Retina (tissue), 1 donor: Measurements from ENCODE around the gene TRAPPC13.
A peak's percentile ranks its signal among the peaks of the same experiment; 100 is the strongest.
"Not testable (repeated sequence)": the region's sequence is repeated elsewhere in the genome, so short reads cannot be mapped to it uniquely, and the experiment has no call there.

ENCODE experiments used
- DNase-seq: peaks from one replicate; pipeline ENCODE4 v3.0.0-alpha.2; 2016

The TRAPPC13 gene, protein sequence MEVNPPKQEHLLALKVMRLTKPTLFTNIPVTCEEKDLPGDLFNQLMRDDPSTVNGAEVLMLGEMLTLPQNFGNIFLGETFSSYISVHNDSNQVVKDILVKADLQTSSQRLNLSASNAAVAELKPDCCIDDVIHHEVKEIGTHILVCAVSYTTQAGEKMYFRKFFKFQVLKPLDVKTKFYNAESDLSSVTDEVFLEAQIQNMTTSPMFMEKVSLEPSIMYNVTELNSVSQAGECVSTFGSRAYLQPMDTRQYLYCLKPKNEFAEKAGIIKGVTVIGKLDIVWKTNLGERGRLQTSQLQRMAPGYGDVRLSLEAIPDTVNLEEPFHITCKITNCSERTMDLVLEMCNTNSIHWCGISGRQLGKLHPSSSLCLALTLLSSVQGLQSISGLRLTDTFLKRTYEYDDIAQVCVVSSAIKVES

DNA sequence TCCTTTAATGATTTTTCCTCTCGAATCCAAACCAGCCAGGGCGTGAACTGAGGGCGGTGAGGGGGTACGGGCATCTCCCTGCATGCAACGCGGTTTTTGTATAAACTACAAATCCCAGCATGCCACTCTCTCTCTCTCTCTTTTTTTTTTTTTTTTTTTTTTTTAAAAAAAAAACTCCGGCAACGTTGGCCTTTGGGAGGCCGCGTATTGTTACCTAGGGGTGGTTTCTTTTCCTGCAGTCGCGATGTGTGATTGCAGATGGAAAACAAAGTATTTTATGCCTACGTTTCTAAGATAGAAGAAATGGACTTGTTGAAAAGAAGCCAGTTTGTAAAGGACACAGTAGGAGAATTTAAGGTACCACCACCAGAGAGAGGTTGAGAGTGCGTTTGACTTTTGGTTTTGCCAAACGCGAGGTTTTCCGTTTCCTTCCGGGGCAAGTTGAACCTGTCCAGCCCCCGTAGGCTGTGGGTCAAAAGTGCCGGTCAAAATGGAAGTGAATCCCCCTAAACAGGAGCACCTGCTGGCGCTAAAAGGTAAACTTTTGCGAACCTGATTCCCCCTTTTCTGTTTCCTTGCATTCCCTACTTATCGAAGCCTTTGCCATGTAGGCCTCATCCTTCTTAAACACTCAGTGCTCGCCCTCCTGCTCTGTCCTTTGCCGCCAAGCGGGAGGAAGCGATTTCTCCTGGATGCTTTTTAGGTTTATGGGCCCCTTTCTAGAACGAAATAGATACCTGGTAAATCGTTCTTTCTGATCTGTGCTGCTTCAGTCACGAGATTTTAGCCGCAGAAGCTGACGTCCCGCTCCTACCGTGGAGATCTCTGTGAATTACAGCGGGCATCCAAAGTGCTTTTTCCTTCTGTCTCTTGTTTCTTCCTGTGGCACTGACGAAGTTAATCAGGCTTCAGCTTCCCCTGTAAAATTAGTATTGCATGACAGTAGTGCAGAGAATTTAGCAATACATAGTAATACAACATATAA lies at the start of gene TRAPPC13, which contains the start of gene SHLD3:
TSS of gene TRAPPC13 (plus strand) at position 457 of the 985 bp plus-strand sequence. CDS start at position 491, 34 bp downstream.
TSS of gene SHLD3 (plus strand) at position 457 of the 985 bp plus-strand sequence. CDS start 4,561 bp downstream, outside the sequence.
- peak; percentile 99 for DNase-seq

DNA sequence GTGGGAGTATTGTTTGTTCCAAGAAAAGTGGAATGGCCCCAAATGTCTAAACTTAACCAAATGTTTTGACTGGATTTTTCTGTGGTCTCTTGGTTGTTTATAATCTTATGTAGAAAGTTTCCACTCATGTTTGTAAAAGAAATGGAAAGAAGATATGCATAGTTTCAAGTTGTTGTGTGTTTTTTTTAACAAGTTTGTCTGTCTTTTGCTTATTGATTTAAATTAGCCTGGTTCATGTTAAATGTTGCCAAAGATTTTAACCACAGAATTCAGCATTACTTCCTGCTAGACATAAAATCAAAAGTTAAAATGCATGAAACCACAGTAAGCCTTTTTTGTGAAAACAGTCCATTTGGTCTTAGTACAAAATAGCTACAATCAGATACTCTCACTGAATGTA lies 47.7 kb upstream of the TRAPPC13 start:
- no peak for DNase-seq

DNA sequence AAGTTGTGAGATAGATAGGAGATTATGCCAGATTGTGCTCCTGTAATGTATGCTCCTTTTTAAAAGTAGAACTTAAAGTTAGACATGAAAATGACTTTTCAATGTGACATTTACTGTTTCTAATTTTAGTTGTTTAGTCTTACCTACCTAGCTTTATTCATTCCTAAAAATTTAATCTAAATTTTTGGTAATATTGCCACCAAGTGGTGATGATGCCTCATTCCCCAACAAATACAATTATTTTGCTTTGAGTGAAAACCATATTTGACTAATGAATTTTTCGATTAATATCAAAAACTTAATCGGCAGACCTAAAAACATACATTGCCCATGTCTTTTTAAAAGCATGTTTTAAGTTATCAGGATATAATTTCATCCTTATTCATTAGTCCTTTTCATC lies 36.1 kb upstream of the TRAPPC13 start:
- DNase-seq = no peak

DNA sequence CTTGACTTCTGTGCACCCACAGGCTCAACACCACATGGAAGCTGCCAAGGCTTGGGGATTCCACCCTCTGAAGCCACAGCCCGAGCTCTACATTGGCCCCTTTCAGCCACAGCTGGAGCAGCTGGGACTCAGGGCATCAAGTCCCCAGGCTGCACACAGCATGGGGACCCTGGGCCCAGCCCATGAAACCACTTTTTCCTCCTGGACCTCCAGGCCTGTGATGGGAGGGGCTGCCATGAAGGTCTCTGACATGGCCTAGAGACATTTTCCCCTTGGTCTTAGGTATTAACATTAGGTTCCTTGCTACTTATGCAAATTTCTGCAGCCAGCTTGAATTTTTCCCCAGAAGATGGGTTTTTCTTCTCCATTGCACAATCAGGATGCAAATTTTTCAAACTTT lies 23.1 kb upstream of the TRAPPC13 start:
- DNase-seq = not testable (repeated sequence)

DNA sequence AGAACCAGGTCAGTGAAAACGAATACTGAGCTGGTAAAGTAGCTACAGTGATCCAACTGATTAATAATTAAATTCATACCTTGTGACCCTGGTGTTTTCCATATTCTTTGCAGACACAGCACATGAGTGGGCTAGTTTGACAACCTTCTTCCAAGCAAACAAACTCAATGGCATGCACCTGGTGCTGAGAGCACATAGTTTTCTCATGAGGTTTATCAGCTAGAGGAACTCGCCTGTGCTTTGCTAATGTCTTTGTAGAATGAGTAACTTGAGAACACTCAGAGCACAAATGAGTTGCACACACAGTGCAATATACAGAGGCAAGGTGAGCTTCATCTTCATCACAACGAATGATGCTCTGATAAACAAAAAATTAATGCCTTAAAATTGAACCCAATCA lies 13.3 kb upstream of the TRAPPC13 start:
- DNase-seq = no peak

DNA sequence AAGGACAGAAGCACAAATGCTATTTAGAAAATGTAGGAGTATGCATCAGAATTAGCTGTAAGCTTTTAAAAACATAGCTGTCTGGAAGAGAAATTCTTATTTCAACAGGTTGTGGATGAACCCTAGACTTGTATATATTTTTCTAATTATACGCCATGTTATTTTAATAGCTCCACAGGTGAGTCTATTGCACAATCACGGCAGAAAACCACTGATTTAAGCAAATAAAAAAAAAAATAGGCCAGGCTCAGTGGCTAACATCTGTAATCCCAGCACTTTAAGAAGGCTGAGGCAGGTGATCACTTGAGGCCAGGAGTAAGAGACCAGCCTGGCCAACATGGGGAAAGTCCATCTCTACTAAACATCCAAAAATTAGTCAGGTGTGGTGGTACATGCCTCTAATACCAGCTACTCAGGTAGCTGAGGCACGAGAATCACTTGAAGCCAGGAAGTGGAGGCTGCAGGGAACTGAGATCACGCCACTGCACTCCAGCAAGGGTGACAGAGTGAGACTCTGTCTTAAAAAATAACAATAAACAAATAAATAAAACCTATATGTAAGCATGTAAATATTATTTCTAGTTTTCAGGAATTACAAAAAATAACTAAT lies 12.4 kb upstream of the TRAPPC13 start:
- DNase-seq = no peak

DNA sequence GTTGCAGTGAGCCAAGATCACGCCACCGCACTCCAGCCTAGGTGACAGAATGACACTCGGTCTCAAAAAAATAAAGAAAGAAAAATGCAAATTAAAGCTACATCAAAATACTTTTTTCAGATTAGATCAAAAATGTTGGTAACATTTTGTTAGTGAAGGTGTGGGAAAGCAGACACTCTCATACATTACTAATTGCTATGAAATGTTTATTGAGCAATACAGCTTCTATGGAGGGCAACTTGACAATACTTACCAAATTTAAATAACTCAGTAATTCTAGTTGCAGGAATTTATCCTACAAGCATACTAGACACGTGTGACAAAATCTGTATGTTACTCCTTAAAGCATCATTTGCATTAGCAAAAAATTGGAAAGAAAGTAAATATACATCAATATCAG lies 4.8 kb upstream of the TRAPPC13 start:
- DNase-seq = no peak

DNA sequence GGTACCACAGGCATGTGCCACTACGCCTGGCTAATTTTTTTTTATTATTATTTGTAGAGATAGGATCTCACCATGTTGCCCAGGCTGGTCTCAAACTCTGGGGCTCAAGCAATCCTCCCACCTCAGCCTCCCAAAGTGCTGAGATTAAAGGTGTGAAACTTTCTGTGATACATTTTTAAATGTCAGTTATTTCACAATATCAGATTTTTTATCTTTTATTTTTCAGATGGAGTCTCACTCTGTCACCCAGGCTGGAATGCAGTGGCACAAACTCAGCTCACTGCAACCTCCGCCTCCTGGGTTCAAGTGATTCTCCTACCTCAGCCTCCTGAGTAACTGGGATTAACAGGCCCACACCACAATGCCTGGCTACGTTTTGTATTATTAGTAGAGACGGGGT lies 2.9 kb upstream of the TRAPPC13 start:
- not testable (repeated sequence) for DNase-seq

DNA sequence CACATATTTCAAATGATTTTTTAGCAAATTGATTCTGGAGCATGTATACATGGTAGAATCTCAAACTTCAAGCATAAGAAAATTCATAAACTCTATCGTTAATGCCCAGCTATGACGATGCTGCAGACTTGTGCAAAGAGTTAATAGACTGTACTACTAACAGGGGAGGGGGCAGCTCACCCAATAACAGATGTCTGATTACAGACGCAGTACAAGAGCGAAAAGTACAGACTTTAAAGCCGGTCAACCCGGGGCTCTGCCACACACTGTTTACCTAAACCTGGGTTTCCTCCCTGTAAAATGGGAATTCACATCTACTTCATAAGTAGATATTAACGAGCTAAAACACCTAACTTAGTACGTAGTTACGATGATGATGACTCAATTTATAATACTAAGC lies 1.3 kb upstream of the TRAPPC13 start:
- DNase-seq = no peak

DNA sequence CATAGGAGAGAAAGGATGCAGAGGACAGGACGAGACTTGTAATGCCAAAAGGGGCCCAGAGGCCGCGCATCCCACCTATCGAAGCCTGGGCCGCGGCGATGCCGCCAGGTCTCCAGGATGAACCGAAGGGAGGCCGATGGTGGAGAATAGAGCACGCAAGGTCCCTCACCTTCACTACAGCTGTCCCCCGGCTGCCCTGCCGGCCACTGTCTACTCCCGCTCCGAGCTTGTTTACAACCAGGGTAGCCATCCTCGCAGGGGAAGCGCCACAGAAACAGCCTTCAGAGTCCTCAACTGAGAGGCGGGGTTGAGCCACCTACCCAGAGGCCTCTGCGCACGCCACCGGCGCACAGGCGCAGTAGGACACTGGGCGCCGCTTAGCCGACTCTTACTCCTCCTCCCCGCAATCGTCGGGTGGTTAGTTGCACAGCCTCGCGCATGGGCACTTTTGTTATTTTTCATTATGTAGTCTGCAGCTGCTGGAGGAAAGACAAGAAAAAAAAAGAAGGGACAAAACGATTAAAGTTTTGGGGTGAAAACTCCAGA lies 729 bp upstream of the TRAPPC13 start, which contains the start of gene TRIM23:
TSS of gene TRIM23 (minus strand) at position 309 of the 546 bp plus-strand sequence. CDS start at position 250, 59 bp downstream.
- DNase-seq = peak; percentile 98

DNA sequence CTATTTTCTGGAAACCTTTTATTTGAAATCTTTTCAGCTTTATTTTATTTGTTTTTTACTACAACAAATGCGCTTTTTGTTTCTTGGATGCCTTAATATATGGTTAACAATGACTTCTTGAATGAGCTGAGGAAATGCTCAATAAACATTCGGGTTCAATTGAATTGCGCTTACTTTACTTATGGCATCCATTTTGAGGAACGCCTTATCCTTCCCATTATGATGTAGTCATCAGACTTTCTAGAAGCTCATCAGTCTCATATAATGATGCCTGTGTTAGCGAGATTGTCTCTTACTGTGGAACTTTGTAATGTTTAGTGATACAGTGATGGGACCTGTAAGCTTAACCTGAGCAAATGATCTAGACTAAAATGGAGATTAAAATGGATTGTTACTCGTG lies 916 bp downstream of the TRAPPC13 start:
- peak; percentile 1 for DNase-seq

DNA sequence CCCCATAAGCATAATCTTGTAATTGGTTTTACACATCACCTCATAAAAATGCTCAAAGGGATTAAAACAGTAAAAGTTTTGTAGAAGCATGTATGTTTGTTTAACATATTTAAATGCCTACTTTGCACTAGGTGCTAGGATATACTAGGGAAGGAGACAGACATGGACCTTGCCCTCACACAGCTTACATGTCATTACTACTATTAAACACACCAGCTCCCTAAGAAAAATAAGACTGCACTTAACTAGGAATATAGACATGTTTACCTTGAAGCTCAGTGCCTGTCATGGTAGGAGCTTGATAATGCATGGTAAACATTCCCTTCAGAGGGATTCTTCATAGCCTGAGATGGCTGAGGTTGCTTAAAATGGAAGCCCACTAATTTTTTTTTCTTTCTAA lies 6.2 kb downstream of the TRAPPC13 start:
- DNase-seq = no peak

DNA sequence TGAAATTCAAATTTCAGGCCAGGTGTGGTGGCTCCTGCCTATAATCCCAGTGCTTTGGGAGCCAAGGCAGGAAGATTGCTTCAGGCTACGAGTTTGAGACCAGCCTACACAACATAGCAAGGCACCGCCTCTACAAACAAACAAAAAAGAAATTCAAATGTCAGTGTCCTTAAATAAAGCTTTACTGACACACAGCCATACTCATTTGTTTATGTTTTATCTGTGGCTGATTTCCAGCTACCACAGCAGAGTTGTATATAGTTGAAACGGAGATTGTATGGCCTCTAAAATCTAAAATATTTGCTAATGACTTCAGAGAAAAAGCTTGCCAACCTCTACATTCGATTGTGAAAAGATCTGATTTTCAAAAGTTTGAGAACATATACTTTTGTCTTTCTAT lies 15.4 kb downstream of the TRAPPC13 start:
- DNase-seq = no peak

DNA sequence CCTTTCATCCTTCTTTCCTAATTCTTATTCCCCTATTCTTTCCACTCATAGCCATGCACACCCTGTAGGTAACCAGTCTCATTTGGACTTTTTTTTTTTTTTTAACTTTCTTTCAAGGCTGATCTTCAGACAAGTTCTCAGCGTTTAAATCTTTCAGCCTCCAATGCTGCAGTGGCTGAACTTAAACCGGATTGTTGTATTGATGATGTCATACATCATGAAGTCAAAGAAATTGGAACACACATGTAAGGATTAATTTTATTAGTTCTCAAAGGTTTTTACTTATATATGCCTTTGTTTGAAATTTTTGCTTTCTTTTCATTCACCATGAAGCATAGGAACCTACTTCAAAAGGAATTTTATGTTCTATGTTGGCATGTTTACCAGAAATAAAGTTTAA lies 22.1 kb downstream of the TRAPPC13 start:
- no peak for DNase-seq

DNA sequence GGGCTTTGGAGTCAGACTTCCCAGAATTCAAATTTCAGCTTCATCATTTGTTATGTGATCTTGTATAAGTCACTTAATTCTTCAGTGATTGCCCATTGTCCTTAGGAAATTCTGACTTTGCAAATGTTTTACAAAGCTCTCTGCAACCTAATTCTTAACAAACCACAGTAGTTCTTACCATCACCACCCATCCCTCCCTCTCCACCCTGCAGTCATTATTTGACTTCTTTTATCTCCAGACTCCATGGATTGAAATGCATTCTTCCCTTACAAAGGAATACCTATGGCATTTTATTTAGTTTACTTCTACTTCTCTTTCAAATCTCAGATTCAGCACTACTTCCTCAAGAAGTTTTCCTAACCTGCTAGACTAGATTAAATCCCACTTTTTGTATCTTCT lies 23.1 kb downstream of the TRAPPC13 start:
- DNase-seq = no peak

DNA sequence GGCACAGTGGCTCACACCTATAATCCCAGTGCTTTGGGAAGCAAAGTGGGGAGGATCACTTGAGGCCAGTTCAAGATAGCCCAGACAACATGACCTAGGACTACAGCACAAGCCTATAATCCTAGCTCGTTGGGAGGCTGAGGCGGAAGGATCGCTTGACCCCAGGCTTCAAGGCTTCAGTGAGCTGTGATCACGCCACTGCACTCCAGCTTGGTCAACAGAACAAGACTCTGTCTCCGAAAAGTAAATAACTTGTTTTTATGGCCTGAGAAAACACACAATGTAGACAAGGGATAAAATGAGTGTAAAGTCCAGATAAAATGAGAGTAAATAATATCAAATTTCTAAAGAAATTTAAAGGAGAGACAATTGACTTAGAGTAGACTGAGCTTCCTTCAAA lies 26.3 kb downstream of the TRAPPC13 start:
- DNase-seq = no peak

DNA sequence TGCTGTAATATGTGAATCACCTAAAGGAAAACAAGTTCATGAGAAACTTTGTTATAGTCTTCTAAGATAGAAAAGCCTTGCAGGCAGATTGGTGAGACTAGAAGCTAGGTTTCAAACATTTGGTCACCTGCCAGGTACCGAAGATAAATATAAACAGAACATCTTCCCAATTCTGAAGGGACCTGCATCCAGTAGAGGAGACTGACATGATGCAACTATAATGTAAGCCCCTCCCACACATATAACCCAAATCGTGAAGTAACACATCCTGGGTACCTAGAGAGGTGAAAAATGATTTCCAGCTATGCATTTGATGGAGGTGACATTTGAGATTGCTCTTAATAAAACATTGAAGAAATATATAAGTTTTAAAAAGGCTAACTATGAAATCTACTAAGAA lies 29.9 kb downstream of the TRAPPC13 start:
- DNase-seq = no peak

DNA sequence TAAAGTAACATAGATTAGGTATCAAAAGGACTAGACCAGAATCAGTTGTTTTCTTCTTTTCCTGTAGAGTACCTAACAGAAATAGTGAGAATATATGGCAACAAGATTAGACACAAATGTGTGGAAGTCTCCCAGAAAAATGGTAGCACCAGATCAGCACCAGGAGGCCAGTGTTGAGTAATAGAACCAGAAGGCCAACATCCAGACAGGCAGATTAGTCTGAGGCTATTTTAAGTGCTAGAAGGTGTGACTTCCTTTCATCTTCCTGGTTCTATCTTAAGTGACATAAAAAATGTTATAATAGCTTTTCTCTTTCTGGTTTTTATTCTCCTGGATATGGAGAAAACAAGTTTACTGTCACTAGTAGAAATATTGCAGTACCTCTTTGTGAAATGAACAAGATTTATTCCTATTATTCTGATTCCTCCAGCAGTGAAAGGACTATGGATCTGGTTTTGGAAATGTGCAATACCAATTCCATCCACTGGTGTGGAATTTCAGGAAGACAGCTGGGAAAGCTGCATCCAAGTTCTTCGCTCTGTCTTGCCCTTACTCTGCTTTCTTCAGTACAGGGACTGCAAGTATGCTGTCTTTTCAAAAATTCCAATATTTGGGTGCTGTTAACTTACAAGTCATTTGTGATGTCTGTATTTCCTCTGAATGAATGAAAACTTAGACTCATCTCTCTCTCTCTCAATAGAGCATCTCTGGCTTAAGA lies 39.1 kb downstream of the TRAPPC13 start:
- DNase-seq = no peak

DNA sequence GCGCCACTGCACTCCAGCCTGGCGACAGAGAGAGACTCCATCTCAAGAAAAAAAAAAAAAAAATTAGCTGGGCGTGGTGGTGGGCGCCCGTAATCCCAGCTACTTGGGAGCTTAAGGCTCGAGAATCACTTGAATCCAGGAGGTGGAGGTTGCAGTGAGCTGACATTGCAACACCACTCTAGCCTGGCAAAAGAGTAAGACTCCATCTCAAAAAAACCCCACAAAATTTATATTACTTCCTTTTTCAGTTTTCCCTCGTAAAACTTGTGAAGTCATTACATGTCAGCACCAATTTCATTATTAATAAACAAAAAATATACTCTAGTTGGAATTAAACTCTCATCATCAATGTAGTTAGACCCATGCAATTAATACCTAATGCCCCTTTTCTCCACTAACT lies 43.9 kb downstream of the TRAPPC13 start:
- no peak for DNase-seq

DNA sequence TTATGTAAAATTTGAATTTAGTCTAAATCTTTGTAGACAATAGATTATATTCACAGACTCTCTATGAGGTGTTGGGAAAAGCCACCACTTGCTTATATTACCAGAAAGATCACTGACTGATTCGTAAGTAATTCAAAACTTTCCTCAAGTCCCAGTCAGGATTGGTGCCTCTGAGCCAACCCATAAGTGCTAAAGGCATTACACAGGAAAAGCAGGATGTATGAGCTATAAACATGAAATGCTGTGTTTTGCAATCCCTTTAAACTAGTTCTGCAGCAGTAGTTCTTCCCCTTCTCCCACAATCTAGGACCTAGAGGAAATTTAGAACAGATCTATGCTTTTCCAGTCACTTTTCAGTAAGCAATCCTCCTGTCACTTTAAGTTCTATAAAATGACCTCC lies 48.0 kb downstream of the TRAPPC13 start:
- DNase-seq = no peak

DNA sequence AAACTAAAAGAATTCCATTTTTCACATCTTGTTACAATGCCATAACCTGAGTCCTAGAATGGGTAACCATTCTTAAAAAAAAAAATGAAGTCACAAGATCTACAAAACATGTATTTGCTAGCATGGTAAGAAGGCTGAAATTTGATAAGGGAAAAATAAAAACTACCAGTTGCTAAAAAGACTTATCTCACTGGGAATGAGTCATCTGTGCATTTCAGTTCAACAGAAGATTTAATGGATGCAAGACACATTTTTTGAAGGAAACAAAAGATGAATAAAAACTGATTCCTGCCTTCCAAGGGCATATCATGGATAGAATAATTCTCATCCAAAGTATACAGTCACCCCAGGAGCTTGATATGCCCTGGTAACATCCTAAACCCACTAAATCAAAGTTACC lies 49.9 kb downstream of the TRAPPC13 start:
- no peak for DNase-seq

DNA sequence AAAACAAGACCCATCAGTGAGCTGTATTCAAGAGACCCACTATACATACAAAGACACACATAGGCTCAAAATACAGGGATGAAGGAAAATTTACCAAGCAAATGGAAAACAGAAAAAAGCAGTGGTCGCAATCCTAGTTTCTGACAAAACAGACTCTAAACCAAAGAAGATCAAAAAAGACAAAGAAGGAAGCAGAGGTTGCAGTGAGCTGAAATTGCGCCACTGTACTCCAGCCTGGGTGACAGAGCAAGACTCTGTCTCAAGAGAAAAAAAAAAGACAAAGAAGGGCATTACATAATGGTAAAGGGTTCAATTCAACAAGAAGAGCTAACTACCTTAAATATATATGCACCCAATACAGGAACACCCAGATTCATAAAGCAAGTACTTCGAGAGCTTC lies 51.2 kb downstream of the TRAPPC13 start:
- DNase-seq = not testable (repeated sequence)
